ENCODE data around the gene SLC37A3.
A peak's percentile ranks its signal among the peaks of the same experiment; 100 is the strongest.
"Not testable (repeated sequence)": the region's sequence is repeated elsewhere in the genome, so short reads cannot be mapped to it uniquely, and the experiment has no call there.

Gene SLC37A3

GRCh38 chr7:140322759-140323158 is 75.6 kb downstream of the SLC37A3 start:
- TF ChIP-seq POU2F2 (IDR thresholded peaks at IDR 0.05; ENCODE audit: low read depth, low read length) (no peak), POLR2A (IDR thresholded peaks at IDR 0.05; ENCODE audit: low read depth, low read length) (no peak), POLR2AphosphoS5 (IDR thresholded peaks at IDR 0.05; ENCODE audit: low read depth, low read length) (no peak), TAF1 (IDR thresholded peaks at IDR 0.05; ENCODE audit: low read depth, low read length) (no peak), SPI1 (IDR thresholded peaks at IDR 0.05; ENCODE audit: low read depth, low read length) (no peak), PAX5 (IDR thresholded peaks at IDR 0.05; ENCODE audit: insufficient read depth, low read length, severe bottlenecking) (no peak)
- no peak for FAIRE-seq
- no peak for DNase-seq (ENCODE audit: insufficient read length, low spot score)

- not testable (repeated sequence) for DNase-seq (ENCODE audit: insufficient read length, low spot score); FAIRE-seq
Observed at GRCh38 chr7:140320078-140320477, 78.3 kb downstream of the SLC37A3 start.

- FAIRE-seq, result no peak
- TF ChIP-seq POLR2A (IDR thresholded peaks at IDR 0.05; ENCODE audit: low read depth, low read length) (no peak), SPI1 (IDR thresholded peaks at IDR 0.05; ENCODE audit: low read depth, low read length) (no peak), TAF1 (IDR thresholded peaks at IDR 0.05; ENCODE audit: low read depth, low read length) (no peak), PAX5 (IDR thresholded peaks at IDR 0.05; ENCODE audit: insufficient read depth, low read length, severe bottlenecking) (no peak), POLR2AphosphoS5 (IDR thresholded peaks at IDR 0.05; ENCODE audit: low read depth, low read length) (no peak), POU2F2 (IDR thresholded peaks at IDR 0.05; ENCODE audit: low read depth, low read length) (no peak)
Observed at GRCh38 chr7:140317999-140318398, 80.3 kb downstream of the SLC37A3 start.

GRCh38 chr7:140317597-140317996 is 80.7 kb downstream of the SLC37A3 start:
- FAIRE-seq (no peak), DNase-seq (ENCODE audit: insufficient read length, low spot score) (no peak)
- TF ChIP-seq POLR2A (IDR thresholded peaks at IDR 0.05; ENCODE audit: low read depth, low read length), result no peak
- TF ChIP-seq SPI1 (IDR thresholded peaks at IDR 0.05; ENCODE audit: low read depth, low read length), result no peak
- no peak for TF ChIP-seq PAX5 (IDR thresholded peaks at IDR 0.05; ENCODE audit: insufficient read depth, low read length, severe bottlenecking)
- TF ChIP-seq POU2F2 (IDR thresholded peaks at IDR 0.05; ENCODE audit: low read depth, low read length), result no peak
- TF ChIP-seq TAF1 (IDR thresholded peaks at IDR 0.05; ENCODE audit: low read depth, low read length), result no peak
- no peak for TF ChIP-seq POLR2AphosphoS5 (IDR thresholded peaks at IDR 0.05; ENCODE audit: low read depth, low read length)

More at GRCh38 chr7:140317999-140318398, 80.3 kb downstream of the SLC37A3 start:
- no peak for DNase-seq (ENCODE audit: insufficient read length, low spot score)

GRCh38 chr7:140316165-140316661 is 82.1 kb downstream of the SLC37A3 start:
- no peak for FAIRE-seq
- no peak for DNase-seq (ENCODE audit: insufficient read length, low spot score)
- TF ChIP-seq POLR2AphosphoS5 (IDR thresholded peaks at IDR 0.05; ENCODE audit: low read depth, low read length) (no peak), SPI1 (IDR thresholded peaks at IDR 0.05; ENCODE audit: low read depth, low read length) (peak; percentile 13; the same call in 1 of the 2 replicates), POU2F2 (IDR thresholded peaks at IDR 0.05; ENCODE audit: low read depth, low read length) (no peak)

- no peak for TF ChIP-seq POLR2A (IDR thresholded peaks at IDR 0.05; ENCODE audit: low read depth, low read length)
- no peak for TF ChIP-seq TAF1 (IDR thresholded peaks at IDR 0.05; ENCODE audit: low read depth, low read length)
- TF ChIP-seq SPI1 (IDR thresholded peaks at IDR 0.05; ENCODE audit: low read depth, low read length), result no peak
- TF ChIP-seq PAX5 (IDR thresholded peaks at IDR 0.05; ENCODE audit: insufficient read depth, low read length, severe bottlenecking), result no peak
- no peak for TF ChIP-seq POU2F2 (IDR thresholded peaks at IDR 0.05; ENCODE audit: low read depth, low read length)
- TF ChIP-seq POLR2AphosphoS5 (IDR thresholded peaks at IDR 0.05; ENCODE audit: low read depth, low read length), result no peak
- FAIRE-seq, result no peak
- DNase-seq (ENCODE audit: insufficient read length, low spot score), result no peak
Observed at GRCh38 chr7:140315498-140316164, 82.7 kb downstream of the SLC37A3 start.

GRCh38 chr7:140314573-140315480 is 83.5 kb downstream of the SLC37A3 start:
- DNase-seq (ENCODE audit: insufficient read length, low spot score) (no peak), FAIRE-seq (no peak)
- TF ChIP-seq PAX5 (IDR thresholded peaks at IDR 0.05; ENCODE audit: insufficient read depth, low read length, severe bottlenecking) (no peak), POLR2AphosphoS5 (IDR thresholded peaks at IDR 0.05; ENCODE audit: low read depth, low read length) (no peak), POU2F2 (IDR thresholded peaks at IDR 0.05; ENCODE audit: low read depth, low read length) (no peak), SPI1 (IDR thresholded peaks at IDR 0.05; ENCODE audit: low read depth, low read length) (no peak), POLR2A (IDR thresholded peaks at IDR 0.05; ENCODE audit: low read depth, low read length) (no peak), TAF1 (IDR thresholded peaks at IDR 0.05; ENCODE audit: low read depth, low read length) (no peak)

GRCh38 chr7:140312141-140312846 is 86.0 kb downstream of the SLC37A3 start:
- DNase-seq (ENCODE audit: insufficient read length, low spot score) (no peak), FAIRE-seq (no peak)
- TF ChIP-seq SPI1 (IDR thresholded peaks at IDR 0.05; ENCODE audit: low read depth, low read length) (0 out of 2 replicates have a peak, but pooled peaks have one; percentile 5), TAF1 (IDR thresholded peaks at IDR 0.05; ENCODE audit: low read depth, low read length) (no peak), POLR2A (IDR thresholded peaks at IDR 0.05; ENCODE audit: low read depth, low read length) (no peak), POLR2AphosphoS5 (IDR thresholded peaks at IDR 0.05; ENCODE audit: low read depth, low read length) (no peak), PAX5 (IDR thresholded peaks at IDR 0.05; ENCODE audit: insufficient read depth, low read length, severe bottlenecking) (no peak), POU2F2 (IDR thresholded peaks at IDR 0.05; ENCODE audit: low read depth, low read length) (no peak)

GRCh38 chr7:140311128-140311527 is 87.2 kb downstream of the SLC37A3 start:
- not testable (repeated sequence) for FAIRE-seq; DNase-seq (ENCODE audit: insufficient read length, low spot score)

All from GM12891 (cell line).